Keratinocyte (primary cell): ENCODE data around the gene NKAPD1.

Experiments used
- CTCF ChIP-seq, 3 experiments: IDR thresholded peaks in 1 of 3; conservative IDR thresholded peaks in 1 of 3; optimal IDR thresholded peaks in 1 of 3; 2 replicates in 2 of 3; 3 replicates in 1 of 3; pipeline versions ENCODE3 to v1.5.1; 2011; ENCODE audit warnings: low read length in 3 of 3, mild to moderate bottlenecking in 3 of 3, moderate library complexity in 2 of 3, control low read depth in 1 of 3, inconsistent platforms in 1 of 3; ENCODE audit not compliant: insufficient read depth in 2 of 3; ENCODE audit errors: extremely low read depth in 1 of 3
- EZH2 ChIP-seq: IDR thresholded peaks from one replicate; pipeline ENCODE4 v1.6.1; 2012; ENCODE audit warnings: inconsistent platforms, mild to moderate bottlenecking, low read length, moderate library complexity

GRCh38 chr11:112118176-112118575, 44.1 kb downstream of the NKAPD1 start:
- TF ChIP-seq CTCF (optimal IDR thresholded peaks at IDR 0.05 in 1 of 3, IDR thresholded peaks at IDR 0.05 in 1 of 3, conservative IDR thresholded peaks at IDR 0.05 in 1 of 3; ENCODE audit: extremely low read depth in 1 of 3, insufficient read depth in 2 of 3, low read length in 3 of 3) (no peak), EZH2 (no peak)
